Activated CD8-positive, alpha-beta T cell treated with anti-CD3 and anti-CD28 coated beads for 36 hours (primary cell): Measurements from ENCODE around the gene NKIRAS2. TPM values are rescaled to one million over a fixed set of nuclear protein-coding genes. Genes with fewer than 3 reads are reported as not detected.

Experiments used
- ATAC-seq: fragments of 200-7000 bp; cut with Tn5 transposase; one replicate; pipeline ENCODE4 v1.10.0; 2021; ENCODE audit warnings: mild to moderate bottlenecking, moderate library complexity
- CTCF ChIA-PET: fragments of 350-600 bp; sonication (Branson Sonifier 250); formaldehyde crosslinking; loops from one replicate; lab custom pipeline; 2021; ENCODE audit warnings: antibody characterized with exemption; lab: Charles Lee
- POLR2A ChIA-PET: fragments of 350-600 bp; sonication (Branson Sonifier 250); formaldehyde crosslinking; loops from one replicate; lab custom pipeline; 2021; ENCODE audit warnings: antibody characterized with exemption; lab: Charles Lee
- DNase-seq: peaks from one replicate; pipeline ENCODE4 v3.0.0-alpha.2; 2020
- H3K27ac Mint-ChIP-seq: one replicate; pipeline ENCODE4 v1.8.0; 2021; ENCODE audit warnings: mild to moderate bottlenecking, mixed read lengths
- H3K27me3 Mint-ChIP-seq: one replicate; pipeline ENCODE4 v1.8.0; 2021; ENCODE audit warnings: mixed read lengths
- H3K36me3 Mint-ChIP-seq: one replicate; pipeline ENCODE4 v1.8.0; 2021; ENCODE audit warnings: low read depth, mixed read lengths
- H3K4me1 Mint-ChIP-seq: one replicate; pipeline ENCODE4 v1.8.0; 2021; ENCODE audit warnings: low read depth, mixed read lengths
- H3K4me3 Mint-ChIP-seq: one replicate; pipeline ENCODE4 v1.8.0; 2021; ENCODE audit warnings: mild to moderate bottlenecking, moderate library complexity, mixed read lengths
- H3K9me3 Mint-ChIP-seq: one replicate; pipeline ENCODE4 v1.8.0; 2021; ENCODE audit warnings: mixed read lengths
- intact Hi-C: fragments of 100-400 bp; cut with micrococcal nuclease; formaldehyde crosslinking; loops from one replicate; pipeline ENCODE4 v1.10.0; 2022
- total RNA-seq, 2 experiments: library from RNA; stranded (reverse); gene quantifications; one replicate each; pipeline ENCODE4 v1.2.3, GENCODE V29; 2021
- TF ChIP-seq, protein P1 (sequence below): fragments of 200-600 bp; IDR thresholded peaks from one replicate; pipeline ENCODE4 v1.8.0; 2022; ENCODE audit warnings: antibody characterized with exemption, mild to moderate bottlenecking

Gene NKIRAS2
- total RNA-seq: 10 to 100 TPM; 13.8 to 15.0 TPM

DNA sequence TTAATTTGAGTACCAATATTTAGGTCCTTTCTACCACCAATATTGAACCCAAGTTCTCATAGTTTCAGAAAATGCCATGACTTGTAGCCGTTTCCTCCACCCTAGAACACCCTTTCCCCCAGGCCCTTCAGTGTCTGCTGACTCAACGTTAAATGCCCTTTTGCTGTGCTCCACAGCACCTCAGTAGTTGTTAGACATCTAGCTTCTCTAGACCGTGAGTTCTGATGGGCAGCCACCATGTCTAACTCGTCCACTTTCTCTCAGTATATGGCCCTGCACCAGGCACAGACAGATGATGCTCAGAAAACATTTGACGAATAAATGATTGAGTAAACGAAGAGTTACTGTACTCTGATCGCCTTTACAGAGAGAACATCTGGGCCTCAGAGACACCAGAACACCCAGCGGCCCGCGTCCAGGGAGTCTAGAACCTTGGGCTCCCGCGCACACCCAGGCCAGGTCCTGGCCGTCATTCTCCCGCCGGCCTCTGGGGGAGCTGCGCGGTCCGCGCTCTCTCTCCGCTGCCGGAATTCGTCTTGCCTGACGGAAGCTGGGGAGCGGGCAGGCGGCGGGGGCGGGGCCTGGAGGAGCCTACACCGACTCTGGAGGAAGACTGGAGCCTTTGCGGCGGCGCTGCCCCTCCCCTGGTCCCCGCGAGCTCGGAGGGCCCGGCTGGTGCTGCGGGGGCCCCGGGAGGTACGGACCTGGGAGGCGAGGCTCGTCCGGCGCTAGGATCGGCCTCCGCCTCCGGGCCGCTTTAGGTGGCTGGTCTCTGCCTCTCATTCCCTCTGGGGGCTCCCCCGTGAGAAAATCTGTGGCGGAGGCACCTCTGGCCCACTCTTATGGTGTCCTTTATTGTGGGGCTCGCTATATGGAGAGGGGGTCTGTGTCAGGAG, at the start of gene NKIRAS2:
Gene NKIRAS2, plus strand, starts transcription at position 582 of the 896 bp plus-strand sequence. CDS start 1,488 bp downstream, outside the sequence.
- peak; percentile 81 for ATAC-seq
- Mint-ChIP-seq H3K4me1 (peaks cover 50% of the 10 kb centered on the region), H3K4me3 (peak within 1 kb of the TSS; percentile 97), H3K9me3 (no peaks in the 10 kb centered on the region), H3K27ac (peak within 1 kb of the TSS; percentile 79), H3K27me3 (no peaks in the 10 kb centered on the region), H3K36me3 (peaks cover 31% of the 10 kb centered on the region)
- TF ChIP-seq, protein P1, sequence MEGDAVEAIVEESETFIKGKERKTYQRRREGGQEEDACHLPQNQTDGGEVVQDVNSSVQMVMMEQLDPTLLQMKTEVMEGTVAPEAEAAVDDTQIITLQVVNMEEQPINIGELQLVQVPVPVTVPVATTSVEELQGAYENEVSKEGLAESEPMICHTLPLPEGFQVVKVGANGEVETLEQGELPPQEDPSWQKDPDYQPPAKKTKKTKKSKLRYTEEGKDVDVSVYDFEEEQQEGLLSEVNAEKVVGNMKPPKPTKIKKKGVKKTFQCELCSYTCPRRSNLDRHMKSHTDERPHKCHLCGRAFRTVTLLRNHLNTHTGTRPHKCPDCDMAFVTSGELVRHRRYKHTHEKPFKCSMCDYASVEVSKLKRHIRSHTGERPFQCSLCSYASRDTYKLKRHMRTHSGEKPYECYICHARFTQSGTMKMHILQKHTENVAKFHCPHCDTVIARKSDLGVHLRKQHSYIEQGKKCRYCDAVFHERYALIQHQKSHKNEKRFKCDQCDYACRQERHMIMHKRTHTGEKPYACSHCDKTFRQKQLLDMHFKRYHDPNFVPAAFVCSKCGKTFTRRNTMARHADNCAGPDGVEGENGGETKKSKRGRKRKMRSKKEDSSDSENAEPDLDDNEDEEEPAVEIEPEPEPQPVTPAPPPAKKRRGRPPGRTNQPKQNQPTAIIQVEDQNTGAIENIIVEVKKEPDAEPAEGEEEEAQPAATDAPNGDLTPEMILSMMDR: peak; percentile 95
- ChIA-PET POLR2A (interaction anchor here (0.6 to 5.5 kb wide), 14 partner anchors 11 to 558 kb away, joined by 3 to 36 read pairs (median 4); partner anchors contain the start of genes ACLY, DHX58, PSMC3IP and ZNF385C), CTCF (interaction anchor here (0.6 to 7.5 kb wide), 29 partner anchors 8 to 162 kb away, joined by 3 to 110 read pairs (median 5); partner anchors contain the start of genes ACLY, DHX58, KAT2A and ODAD4)
- peak; percentile 96 for DNase-seq
- intact Hi-C loops: loop anchor here (5.0 kb wide), 1 partner anchor 93 kb away; the partner anchor contains the start of gene DHX58

GRCh38 chr17:41970901-41971331, 49.0 kb upstream of the NKIRAS2 start:
- Mint-ChIP-seq H3K9me3 (no peaks in the 10 kb centered on the region), H3K27me3 (no peaks in the 10 kb centered on the region), H3K36me3 (peaks cover 23% of the 10 kb centered on the region), H3K4me1 (peaks cover 31% of the 10 kb centered on the region), H3K4me3 (no peak overlapping the region), H3K27ac (peak overlapping the region; percentile 25)
- intact Hi-C loops: no loop called here
- POLR2A ChIA-PET: no interaction called here
- CTCF ChIA-PET: interaction anchor here (1.6 kb wide), 1 partner anchor 15 kb away, joined by 4 read pairs; no protein-coding TSS in a partner anchor
- TF ChIP-seq, protein P1: no peak
- DNase-seq (no peak), ATAC-seq (no peak)

DNA sequence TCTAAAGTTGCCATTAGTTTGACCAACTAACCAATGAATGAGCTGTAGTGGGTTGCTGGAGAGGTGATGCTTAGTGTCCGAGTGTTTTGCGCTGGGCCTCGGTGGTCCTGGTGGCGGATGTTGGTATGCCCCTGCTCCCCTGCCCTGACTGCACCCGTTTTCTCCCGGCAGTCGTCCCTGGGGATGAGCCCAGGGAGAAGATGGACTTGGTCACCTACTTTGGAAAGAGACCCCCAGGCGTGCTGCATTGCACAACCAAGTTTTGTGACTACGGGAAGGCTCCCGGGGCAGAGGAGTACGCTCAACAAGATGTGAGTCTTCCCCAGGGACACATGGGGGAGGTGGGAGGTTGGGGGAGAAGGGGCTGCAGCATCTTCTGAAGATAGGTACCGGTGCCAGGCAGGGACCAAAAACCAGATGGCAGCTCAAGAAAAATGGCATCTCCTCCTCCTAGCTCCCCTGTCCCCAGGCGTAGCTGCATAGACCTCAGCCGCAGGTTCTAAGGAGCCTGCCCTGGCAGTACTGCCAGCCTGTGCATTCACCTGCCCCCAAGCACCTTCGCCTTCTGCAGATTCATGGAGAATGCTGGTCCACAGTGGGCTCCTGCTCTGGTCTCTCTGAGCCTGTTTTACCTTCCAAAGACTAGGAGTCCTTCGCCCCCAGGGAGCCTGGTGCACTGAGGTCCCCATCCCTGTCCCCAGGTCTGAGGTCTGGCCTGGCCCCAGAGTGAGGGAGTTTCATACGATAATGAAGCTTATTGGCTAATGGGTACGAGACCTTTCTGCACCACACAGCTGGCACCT, 48.0 kb upstream of the NKIRAS2 start:
- H3K4me1 Mint-ChIP-seq: peaks cover 29% of the 10 kb centered on the region
- CTCF ChIA-PET: interaction anchor here (1.4 kb wide), 1 partner anchor 8 kb away, joined by 4 read pairs; no protein-coding TSS in a partner anchor
- no peak overlapping the region for H3K4me3 Mint-ChIP-seq
- no peaks in the 10 kb centered on the region for H3K9me3 Mint-ChIP-seq
- DNase-seq (no peak), ATAC-seq (no peak)
- TF ChIP-seq, protein P1: no peak
- intact Hi-C loops: no loop called here
- peaks cover 29% of the 10 kb centered on the region for H3K36me3 Mint-ChIP-seq
- POLR2A ChIA-PET: interaction anchor here (1.3 kb wide), 1 partner anchor 13 kb away, joined by 3 read pairs; no protein-coding TSS in a partner anchor
- H3K27me3 Mint-ChIP-seq: no peaks in the 10 kb centered on the region
- H3K27ac Mint-ChIP-seq: peak overlapping the region; percentile 0

GRCh38 chr17:41972571-41973407, 47.1 kb upstream of the NKIRAS2 start:
- H3K4me3 Mint-ChIP-seq: no peak overlapping the region
- intact Hi-C loops: no loop called here
- no peaks in the 10 kb centered on the region for H3K27me3 Mint-ChIP-seq
- TF ChIP-seq, protein P1: no peak
- ATAC-seq (no peak), DNase-seq (no peak)
- ChIA-PET CTCF (interaction anchor here (1.4 kb wide), 1 partner anchor 9 kb away, joined by 4 read pairs; no protein-coding TSS in a partner anchor), POLR2A (interaction anchor here (1.3 to 1.4 kb wide), 2 partner anchors 14 to 43 kb away, joined by 3 to 5 read pairs; no protein-coding TSS in a partner anchor)
- peak overlapping the region; percentile 0 for H3K27ac Mint-ChIP-seq
- H3K9me3 Mint-ChIP-seq: no peaks in the 10 kb centered on the region
- peaks cover 31% of the 10 kb centered on the region for H3K36me3 Mint-ChIP-seq
- peaks cover 23% of the 10 kb centered on the region for H3K4me1 Mint-ChIP-seq
